AG04450 (cell line): ENCODE results near the gene TMEM186. TPM values are rescaled to one million over a fixed set of nuclear protein-coding genes. Genes with fewer than 3 reads are reported as not detected.
"Not testable (repeated sequence)": the region's sequence is repeated elsewhere in the genome, so short reads cannot be mapped to it uniquely, and the experiment has no call there.

Experiments
- CTCF ChIA-PET: fragments of 300-600, 350-600 bp; formaldehyde crosslinking; extraction: SDS; loops from one replicate; lab custom pipeline; 2022; ENCODE audit warnings: antibody characterized with exemption, inconsistent platforms; lab: Charles Lee
- POLR2A ChIA-PET: fragments of 350-600 bp; formaldehyde crosslinking; extraction: SDS; loops from one replicate; lab custom pipeline; 2021; ENCODE audit warnings: antibody characterized with exemption, inconsistent platforms; lab: Yijun Ruan, JAX
- DNase-seq: peaks from one replicate; pipeline ENCODE4 v3.0.0-alpha.2; 2011; ENCODE audit warnings: low read depth, low spot score
- H3K27ac ChIP-seq: one replicate; pipeline ENCODE4 v1.5.1; 2012; ENCODE audit warnings: low read depth, low read length, control low read depth
- H3K27me3 ChIP-seq: one replicate; pipeline ENCODE4 v1.6.0; 2012; ENCODE audit warnings: low read length; ENCODE audit not compliant: control insufficient read depth, insufficient read depth
- H3K4me3 ChIP-seq: 2 replicates; pipeline ENCODE4 v1.5.1; 2011; ENCODE audit warnings: mild to moderate bottlenecking, low read depth, low read length, control low read depth
- H3K9me3 ChIP-seq: 2 replicates; pipeline ENCODE4 v1.5.1; 2012; ENCODE audit warnings: low read length; ENCODE audit not compliant: control insufficient read depth, insufficient read depth
- CTCF ChIP-seq: IDR thresholded peaks from 2 replicates; pipeline ENCODE4 v1.5.1; 2011; ENCODE audit warnings: low read depth, low read length, control low read depth, inconsistent platforms
- polyA plus RNA-seq: library from polyadenylated mRNA; depleted of rRNA; stranded (reverse); fragments of >200 nt; gene quantifications from 2 replicates; pipeline ENCODE4 v1.2.3, GENCODE V29; 2011

TMEM186 gene
- polyA plus RNA-seq, 1 experiment = 7.7 TPM

- H3K4me3 ChIP-seq = no peak overlapping the region
- no peak for TF ChIP-seq CTCF
- no peak overlapping the region for H3K27ac ChIP-seq
- POLR2A ChIA-PET = interaction anchor here (0.8 kb wide), 1 partner anchor 10 kb away, joined by 13 read pairs; the partner anchor contains the start of genes PMM2 and TMEM186
- CTCF ChIA-PET = interaction anchor here (0.6 kb wide), 1 partner anchor 9 kb away, joined by 3 read pairs; no protein-coding TSS in a partner anchor
- H3K27me3 ChIP-seq = no peaks in the 10 kb centered on the region
- no peak for DNase-seq
- H3K9me3 ChIP-seq = no peaks in the 10 kb centered on the region
Measured at GRCh38 chr16:8808009-8808408, 10.6 kb upstream of the TMEM186 start.

DNA sequence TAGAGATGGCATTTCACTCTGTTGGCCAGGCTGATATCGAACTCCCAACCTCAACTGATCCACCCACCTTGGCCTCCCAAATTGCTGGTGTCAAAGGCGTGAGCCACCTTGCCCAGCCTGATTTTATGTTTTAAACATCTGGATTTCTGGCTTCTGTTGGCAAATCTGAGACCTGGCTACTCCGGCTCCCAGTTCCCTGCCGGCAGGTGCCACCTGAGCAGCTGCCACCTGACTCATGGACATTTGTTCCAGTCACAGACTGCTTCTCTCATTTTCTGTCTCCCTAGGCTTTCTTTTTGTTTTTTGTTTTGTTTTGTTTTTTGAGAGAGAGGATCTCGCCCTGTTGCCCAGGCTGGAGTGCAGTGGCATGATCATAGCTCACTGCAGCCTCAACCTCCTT, 9.8 kb upstream of the TMEM186 start:
- DNase-seq = no peak
- ChIA-PET CTCF (interaction anchor here (1.0 kb wide), 1 partner anchor 201 kb away, joined by 3 read pairs; no protein-coding TSS in a partner anchor), POLR2A (no interaction called here)
- Histone ChIP-seq H3K27ac (no peak overlapping the region), H3K27me3 (no peaks in the 10 kb centered on the region), H3K4me3 (no peak overlapping the region), H3K9me3 (no peaks in the 10 kb centered on the region)
- no peak for TF ChIP-seq CTCF

DNA sequence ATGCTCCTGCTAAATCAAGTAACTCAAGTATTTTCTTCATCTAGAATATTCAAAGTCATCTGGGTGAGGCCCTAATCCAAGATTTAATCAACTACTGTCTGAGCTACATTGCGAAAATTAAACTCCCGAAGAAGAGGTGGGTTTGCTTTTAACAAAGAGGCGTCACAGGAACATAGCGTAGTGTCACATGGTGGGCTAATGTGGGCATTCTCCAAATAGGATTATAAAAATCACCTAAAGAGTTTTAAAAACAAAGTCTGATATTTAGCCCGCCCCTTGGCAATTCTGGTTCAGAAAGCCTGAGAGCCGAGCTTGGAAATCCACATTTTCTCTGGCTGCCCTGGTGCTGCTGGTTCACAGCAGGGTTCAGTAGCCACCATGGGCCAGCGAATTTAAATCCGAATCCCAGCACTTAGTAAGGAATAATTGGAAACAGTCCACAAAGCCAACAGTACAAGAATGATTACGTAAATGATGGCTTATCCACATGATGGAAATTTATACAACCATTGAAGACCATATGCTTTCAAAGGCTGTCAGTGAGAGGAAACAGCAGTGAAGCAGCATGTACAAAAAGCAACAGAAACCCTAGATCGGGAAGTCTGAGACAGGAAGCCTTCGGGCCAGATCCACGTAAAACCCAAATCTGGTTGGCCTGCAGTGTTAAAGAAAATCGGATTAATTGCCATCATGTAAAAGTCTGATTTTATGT, 9.0 kb upstream of the TMEM186 start:
- no peak overlapping the region for H3K4me3 ChIP-seq
- H3K9me3 ChIP-seq = no peaks in the 10 kb centered on the region
- ChIA-PET POLR2A (no interaction called here), CTCF (interaction anchor here (1.0 kb wide), 1 partner anchor 202 kb away, joined by 3 read pairs; no protein-coding TSS in a partner anchor)
- no peak for TF ChIP-seq CTCF
- H3K27me3 ChIP-seq = no peaks in the 10 kb centered on the region
- H3K27ac ChIP-seq = no peak overlapping the region
- no peak for DNase-seq

GRCh38 chr16:8804313-8804712, 6.9 kb upstream of the TMEM186 start:
- DNase-seq = no peak
- Histone ChIP-seq H3K27ac (no peak overlapping the region), H3K27me3 (no peaks in the 10 kb centered on the region), H3K9me3 (no peaks in the 10 kb centered on the region), H3K4me3 (no peak overlapping the region)
- CTCF ChIA-PET = interaction anchor here (0.7 kb wide), 1 partner anchor 192 kb away, joined by 7 read pairs; no protein-coding TSS in a partner anchor
- TF ChIP-seq CTCF = no peak
- POLR2A ChIA-PET = no interaction called here

DNA sequence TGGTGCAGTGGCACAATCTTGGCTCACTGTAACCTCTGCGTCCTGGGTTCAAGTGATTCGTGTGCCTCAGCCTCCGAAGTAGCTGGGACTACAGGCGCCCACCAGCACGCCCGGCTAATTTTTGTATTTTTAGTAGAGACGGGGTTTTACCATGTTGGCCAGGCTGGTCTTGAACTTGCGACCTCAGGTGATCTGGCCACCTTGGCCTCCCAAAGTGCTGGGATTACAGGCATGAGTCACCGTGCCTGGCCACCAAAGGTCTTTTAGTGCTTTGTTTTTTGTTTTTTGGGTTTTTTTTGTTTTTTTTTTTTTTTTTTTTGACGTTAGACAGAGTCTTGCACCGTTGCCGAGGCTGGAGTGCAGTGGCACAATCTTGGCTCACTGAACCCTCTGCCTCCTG, 6.3 kb upstream of the TMEM186 start:
- H3K27me3 ChIP-seq, DNase-seq, H3K27ac ChIP-seq, H3K9me3 ChIP-seq, POLR2A ChIA-PET, H3K4me3 ChIP-seq: not testable (repeated sequence)
- CTCF ChIA-PET = interaction anchor here (0.7 to 1.6 kb wide), 2 partner anchors 76 to 193 kb away, joined by 4 to 7 read pairs; no protein-coding TSS in a partner anchor
